Vagina (tissue), 2 donors: ENCODE data around the gene SUDS3.

Experiments used
- POLR2AphosphoS5 ChIP-seq, 2 donors: sonication (generic); formaldehyde crosslinking; IDR thresholded peaks; one replicate each; pipeline ENCODE4 v1.9.0; 2017; ENCODE audit warnings: antibody characterized with exemption in 2 of 2, mild to moderate bottlenecking in 2 of 2, low read depth in 1 of 2; ENCODE audit not compliant: insufficient read depth in 1 of 2
- TF ChIP-seq, protein P1 (sequence below), 3 experiments: fragments of 450-650 bp in 2 of 3; fragments of 200-600 bp in 1 of 3; sonication (generic) in 1 of 3; IDR thresholded peaks; one replicate each; pipeline ENCODE4 v1.5.1; 2017 to 2019; ENCODE audit warnings: antibody characterized with exemption in 3 of 3, mild to moderate bottlenecking in 2 of 3, moderate library complexity in 2 of 3

- TF ChIP-seq POLR2AphosphoS5 (IDR thresholded peaks at IDR 0.05; ENCODE audit: insufficient read depth in 1 of 2, low read depth in 1 of 2): no peak
- TF ChIP-seq, protein P1, sequence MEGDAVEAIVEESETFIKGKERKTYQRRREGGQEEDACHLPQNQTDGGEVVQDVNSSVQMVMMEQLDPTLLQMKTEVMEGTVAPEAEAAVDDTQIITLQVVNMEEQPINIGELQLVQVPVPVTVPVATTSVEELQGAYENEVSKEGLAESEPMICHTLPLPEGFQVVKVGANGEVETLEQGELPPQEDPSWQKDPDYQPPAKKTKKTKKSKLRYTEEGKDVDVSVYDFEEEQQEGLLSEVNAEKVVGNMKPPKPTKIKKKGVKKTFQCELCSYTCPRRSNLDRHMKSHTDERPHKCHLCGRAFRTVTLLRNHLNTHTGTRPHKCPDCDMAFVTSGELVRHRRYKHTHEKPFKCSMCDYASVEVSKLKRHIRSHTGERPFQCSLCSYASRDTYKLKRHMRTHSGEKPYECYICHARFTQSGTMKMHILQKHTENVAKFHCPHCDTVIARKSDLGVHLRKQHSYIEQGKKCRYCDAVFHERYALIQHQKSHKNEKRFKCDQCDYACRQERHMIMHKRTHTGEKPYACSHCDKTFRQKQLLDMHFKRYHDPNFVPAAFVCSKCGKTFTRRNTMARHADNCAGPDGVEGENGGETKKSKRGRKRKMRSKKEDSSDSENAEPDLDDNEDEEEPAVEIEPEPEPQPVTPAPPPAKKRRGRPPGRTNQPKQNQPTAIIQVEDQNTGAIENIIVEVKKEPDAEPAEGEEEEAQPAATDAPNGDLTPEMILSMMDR (IDR thresholded peaks at IDR 0.05): no peak
Measured at GRCh38 chr12:118344829-118345228, 31.5 kb upstream of the SUDS3 start.
